Activated CD4-positive, alpha-beta T cell treated with anti-CD3 and anti-CD28 coated beads, Interleukin-2, amount 10 ng/mL, durations not matched to agents 7 days and 5 days (primary cell): Measurements from ENCODE around the gene EXD2. TPM values are rescaled to one million over a fixed set of nuclear protein-coding genes. Genes with fewer than 3 reads are reported as not detected.
"Not testable (repeated sequence)": the region's sequence is repeated elsewhere in the genome, so short reads cannot be mapped to it uniquely, and the experiment has no call there.

Experiments used
- CTCF ChIA-PET: fragments of 350-600 bp; sonication (Branson Sonifier 250); formaldehyde crosslinking; loops from one replicate; lab custom pipeline; 2021; ENCODE audit warnings: antibody characterized with exemption; lab: Charles Lee
- POLR2A ChIA-PET: fragments of 350-600 bp; sonication (Branson Sonifier 250); formaldehyde crosslinking; loops from one replicate; lab custom pipeline; 2021; ENCODE audit warnings: antibody characterized with exemption; lab: Charles Lee
- DNase-seq: peaks from one replicate; pipeline ENCODE4 v3.0.0-alpha.2; 2020
- H3K27ac Mint-ChIP-seq: one replicate; pipeline ENCODE4 v1.8.0; 2021; ENCODE audit warnings: mild to moderate bottlenecking, moderate library complexity, mixed read lengths
- H3K27me3 Mint-ChIP-seq: one replicate; pipeline ENCODE4 v1.8.0; 2021; ENCODE audit warnings: mixed read lengths
- H3K36me3 Mint-ChIP-seq: one replicate; pipeline ENCODE4 v1.8.0; 2021; ENCODE audit warnings: low read depth, mixed read lengths
- H3K4me1 Mint-ChIP-seq: one replicate; pipeline ENCODE4 v1.8.0; 2021; ENCODE audit warnings: mixed read lengths
- H3K4me3 Mint-ChIP-seq: one replicate; pipeline ENCODE4 v1.8.0; 2021; ENCODE audit warnings: mild to moderate bottlenecking, moderate library complexity, mixed read lengths
- H3K9me3 Mint-ChIP-seq: one replicate; pipeline ENCODE4 v1.8.0; 2021; ENCODE audit warnings: mixed read lengths
- total RNA-seq, 2 experiments: library from RNA; stranded (reverse); gene quantifications; one replicate each; pipeline ENCODE4 v1.2.3, GENCODE V29; 2021

Gene EXD2
- total RNA-seq, 2 experiments from 2014 or later, result 5.2 to 5.8 TPM

GRCh38 chr14:69280746-69281291 is 89.5 kb downstream of the EXD2 start:
- Mint-ChIP-seq H3K4me3 (no peak overlapping the region), H3K9me3 (no peaks in the 10 kb centered on the region)
- CTCF ChIA-PET, result no interaction called here

GRCh38 chr14:69281450-69282169 is 90.3 kb downstream of the EXD2 start:
- ChIA-PET POLR2A (no interaction called here), CTCF (no interaction called here)
- H3K4me3 Mint-ChIP-seq, result no peak overlapping the region
- no peaks in the 10 kb centered on the region for H3K36me3 Mint-ChIP-seq
- DNase-seq, result no peak
- H3K27ac Mint-ChIP-seq, result no peak overlapping the region
- H3K9me3 Mint-ChIP-seq, result no peaks in the 10 kb centered on the region
- H3K4me1 Mint-ChIP-seq, result no peaks in the 10 kb centered on the region
- H3K27me3 Mint-ChIP-seq, result peaks cover 13% of the 10 kb centered on the region

More at GRCh38 chr14:69280746-69281291, 89.5 kb downstream of the EXD2 start:
- H3K27ac Mint-ChIP-seq, result no peak overlapping the region
- H3K36me3 Mint-ChIP-seq, result no peaks in the 10 kb centered on the region
- H3K4me1 Mint-ChIP-seq, result no peaks in the 10 kb centered on the region
- no peak for DNase-seq
- POLR2A ChIA-PET, result no interaction called here
- peaks cover 16% of the 10 kb centered on the region for H3K27me3 Mint-ChIP-seq

DNA sequence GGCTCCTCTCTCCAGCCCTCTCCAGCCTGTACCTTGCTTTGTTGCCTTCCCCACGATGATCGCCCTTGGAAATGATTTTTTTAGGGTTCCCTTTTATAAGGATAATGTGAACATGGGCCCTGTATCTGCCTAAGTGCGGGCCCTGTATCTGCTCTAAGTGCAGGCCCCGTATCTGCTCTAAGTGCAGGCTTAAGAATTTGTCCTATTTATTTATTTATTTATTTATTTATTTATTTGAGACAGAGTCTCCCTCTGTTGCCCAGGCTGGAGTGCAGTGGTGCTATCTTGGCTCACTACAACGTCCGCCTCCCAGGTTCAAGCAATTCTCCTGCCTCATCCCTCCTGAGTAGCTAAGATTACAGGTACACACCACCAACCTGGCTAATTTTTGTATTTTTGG is 91.2 kb downstream of the EXD2 start:
- Mint-ChIP-seq H3K27ac (no peak overlapping the region), H3K4me3 (no peak overlapping the region), H3K36me3 (no peaks in the 10 kb centered on the region), H3K27me3 (peaks cover 10% of the 10 kb centered on the region), H3K9me3 (no peaks in the 10 kb centered on the region), H3K4me1 (no peaks in the 10 kb centered on the region)
- CTCF ChIA-PET, result no interaction called here
- POLR2A ChIA-PET, result no interaction called here
- no peak for DNase-seq

DNA sequence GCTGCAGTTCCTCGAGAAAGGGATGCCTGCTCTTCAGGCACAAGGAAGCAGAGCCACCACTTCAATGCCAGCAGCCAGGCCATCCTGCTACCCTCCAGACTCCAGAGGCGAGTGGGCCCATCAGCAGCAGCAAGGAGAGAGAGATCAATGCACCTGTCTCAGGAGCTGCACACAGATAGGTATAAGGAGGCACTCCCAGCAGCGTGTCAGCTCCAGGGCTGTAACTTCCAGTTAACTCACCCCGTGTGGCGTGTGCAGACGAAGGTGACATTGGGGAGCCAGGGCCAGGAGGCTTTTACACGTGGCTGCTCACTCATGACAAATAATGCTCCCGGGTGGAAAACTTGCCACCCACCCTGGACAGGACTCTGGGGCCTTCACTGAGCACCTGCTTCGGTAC is 92.9 kb downstream of the EXD2 start:
- DNase-seq, result no peak
- Mint-ChIP-seq H3K27ac (no peak overlapping the region), H3K27me3 (peaks cover 7% of the 10 kb centered on the region), H3K4me3 (no peak overlapping the region), H3K36me3 (no peaks in the 10 kb centered on the region), H3K4me1 (no peaks in the 10 kb centered on the region), H3K9me3 (no peaks in the 10 kb centered on the region)
- ChIA-PET CTCF (no interaction called here), POLR2A (no interaction called here)

GRCh38 chr14:69285661-69286255 is 94.5 kb downstream of the EXD2 start:
- Mint-ChIP-seq H3K27ac (no peak overlapping the region), H3K36me3 (no peaks in the 10 kb centered on the region), H3K4me3 (no peak overlapping the region), H3K4me1 (no peaks in the 10 kb centered on the region), H3K9me3 (no peaks in the 10 kb centered on the region), H3K27me3 (no peaks in the 10 kb centered on the region)
- ChIA-PET POLR2A (no interaction called here), CTCF (interaction anchor here (1.1 kb wide), 1 partner anchor 29 kb away, joined by 3 read pairs; no protein-coding TSS in a partner anchor)
- no peak for DNase-seq

DNA sequence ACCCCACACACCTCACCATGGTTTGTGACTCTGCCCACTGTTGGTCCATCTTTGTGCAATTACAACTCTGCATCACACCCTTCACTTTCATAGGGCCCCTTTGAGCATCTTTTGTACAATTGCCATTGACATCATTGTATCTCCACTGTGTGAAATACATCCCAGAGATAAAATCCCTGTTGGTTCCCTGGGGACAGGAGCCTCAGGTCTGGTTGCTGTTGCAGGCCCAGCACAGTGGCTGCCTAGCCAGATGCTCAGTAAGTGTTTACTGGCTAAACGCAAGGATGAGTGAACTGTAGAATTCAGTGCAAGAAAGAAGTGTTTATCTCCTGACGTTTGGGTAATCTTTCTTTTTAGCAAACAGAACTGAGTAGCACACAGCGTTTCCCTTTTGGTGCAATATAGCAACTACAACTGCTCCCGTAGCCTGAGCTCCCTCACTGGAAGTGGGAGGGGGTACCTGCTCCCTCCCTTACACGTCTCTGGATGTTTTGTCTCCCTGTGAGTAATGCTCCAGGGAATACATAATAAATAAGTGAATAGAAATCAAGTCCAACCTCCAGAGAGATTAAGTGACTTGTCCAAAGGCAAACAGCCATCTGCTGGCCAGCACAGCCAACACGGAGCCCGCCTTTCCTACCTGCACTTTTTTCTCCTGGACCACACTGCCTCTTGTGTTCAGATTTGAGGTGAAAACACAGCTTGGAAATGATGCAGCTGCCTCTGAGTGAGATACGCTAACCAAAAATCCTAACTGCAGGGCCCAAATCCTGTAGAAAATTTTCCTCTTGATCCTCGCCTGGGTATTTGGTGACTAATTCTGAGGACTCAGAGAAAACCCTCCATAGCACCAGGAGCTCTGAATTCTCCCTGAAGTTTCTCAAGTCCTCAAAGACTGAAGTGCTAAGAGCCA is 96.1 kb downstream of the EXD2 start:
- no peaks in the 10 kb centered on the region for H3K36me3 Mint-ChIP-seq
- H3K27ac Mint-ChIP-seq, result no peak overlapping the region
- no peak overlapping the region for H3K4me3 Mint-ChIP-seq
- no peaks in the 10 kb centered on the region for H3K27me3 Mint-ChIP-seq
- no peaks in the 10 kb centered on the region for H3K9me3 Mint-ChIP-seq
- H3K4me1 Mint-ChIP-seq, result no peaks in the 10 kb centered on the region
- POLR2A ChIA-PET, result no interaction called here
- CTCF ChIA-PET, result no interaction called here
- DNase-seq, result no peak

DNA sequence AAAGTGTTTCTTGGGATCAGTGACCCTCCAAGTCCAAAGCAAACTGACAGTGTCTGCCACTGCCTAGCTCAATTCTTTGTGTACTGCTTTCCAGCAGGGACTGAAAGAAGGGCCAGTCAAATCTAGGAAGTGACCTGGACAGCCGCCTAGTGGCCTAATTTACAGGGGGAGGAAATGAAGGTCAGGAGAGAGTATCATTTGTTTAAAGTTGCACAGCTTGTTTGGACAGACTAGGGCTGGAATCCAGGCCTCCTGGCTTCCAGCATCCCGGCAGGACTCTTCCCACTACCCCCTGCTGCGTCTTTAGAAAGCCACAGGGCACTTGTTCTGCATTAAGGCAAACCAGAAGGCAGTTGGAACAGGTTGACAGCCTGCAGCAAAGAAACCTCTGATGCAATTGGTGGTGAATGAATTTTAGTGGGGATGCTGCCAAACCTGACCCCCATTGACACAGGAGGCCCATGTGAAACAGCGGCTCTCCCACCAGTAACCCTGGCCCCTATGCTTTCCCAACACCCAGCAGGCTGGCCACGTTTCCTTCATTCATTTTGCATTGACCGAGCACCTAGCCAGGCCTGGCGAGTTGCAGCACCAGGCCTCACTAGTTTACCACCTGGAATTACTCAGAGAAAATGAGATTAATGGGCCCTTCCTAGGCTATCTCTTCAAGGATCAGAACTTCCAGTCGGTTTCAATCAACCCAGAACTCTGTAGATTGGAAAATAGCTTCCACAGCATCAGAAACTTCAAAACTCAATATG is 96.9 kb downstream of the EXD2 start:
- no peak for DNase-seq
- no peaks in the 10 kb centered on the region for H3K9me3 Mint-ChIP-seq
- no peaks in the 10 kb centered on the region for H3K4me1 Mint-ChIP-seq
- H3K27ac Mint-ChIP-seq, result no peak overlapping the region
- POLR2A ChIA-PET, result no interaction called here
- no peak overlapping the region for H3K4me3 Mint-ChIP-seq
- no peaks in the 10 kb centered on the region for H3K27me3 Mint-ChIP-seq
- CTCF ChIA-PET, result no interaction called here
- no peaks in the 10 kb centered on the region for H3K36me3 Mint-ChIP-seq

DNA sequence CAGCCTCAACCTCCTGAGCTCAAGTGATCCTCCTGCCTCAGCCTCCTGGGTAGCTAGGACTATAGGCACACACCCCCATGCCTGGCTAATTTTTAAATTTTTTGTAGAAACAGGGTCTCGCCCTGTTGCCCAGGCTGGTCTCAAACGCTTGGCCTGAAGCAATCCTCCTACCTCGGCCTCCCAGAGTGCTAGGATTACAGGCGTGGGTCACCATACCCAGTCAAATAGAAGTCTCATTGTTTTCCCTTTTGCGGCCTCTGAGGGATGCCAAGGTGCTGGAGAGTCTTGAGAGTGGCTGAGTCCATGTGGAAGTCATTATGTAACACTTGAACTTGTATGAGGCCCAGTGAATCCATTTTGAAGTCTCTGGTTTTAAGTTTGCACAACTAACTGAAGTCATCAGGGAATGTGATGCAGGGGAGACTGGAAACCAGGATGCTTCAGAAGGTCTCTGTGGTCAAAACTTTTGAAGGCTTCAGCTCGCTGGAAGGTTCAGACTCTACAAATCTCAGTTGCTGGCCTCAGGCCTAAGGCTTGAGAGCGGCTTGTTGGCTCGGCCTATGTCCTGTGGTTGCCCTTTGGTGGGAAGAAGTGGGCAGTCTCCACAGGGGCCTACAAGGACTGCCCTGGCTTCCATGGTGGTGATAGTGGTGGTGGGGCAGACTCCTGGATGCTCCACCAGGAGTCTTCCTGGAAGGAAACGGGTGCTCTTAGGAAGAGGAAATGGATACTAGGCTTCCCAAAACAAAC is 97.8 kb downstream of the EXD2 start:
- POLR2A ChIA-PET, result no interaction called here
- CTCF ChIA-PET, result interaction anchor here (1.1 kb wide), 1 partner anchor 15 kb away, joined by 4 read pairs; no protein-coding TSS in a partner anchor
- no peaks in the 10 kb centered on the region for H3K9me3 Mint-ChIP-seq

GRCh38 chr14:69289811-69290520 is 98.7 kb downstream of the EXD2 start:
- Mint-ChIP-seq H3K36me3 (no peaks in the 10 kb centered on the region), H3K27me3 (no peaks in the 10 kb centered on the region), H3K4me1 (no peaks in the 10 kb centered on the region), H3K27ac (no peak overlapping the region), H3K4me3 (no peak overlapping the region), H3K9me3 (no peaks in the 10 kb centered on the region)
- CTCF ChIA-PET, result interaction anchor here (1.1 to 1.4 kb wide), 2 partner anchors 14 to 45 kb away, joined by 3 to 4 read pairs; no protein-coding TSS in a partner anchor
- DNase-seq, result no peak
- POLR2A ChIA-PET, result no interaction called here

More for the DNA sequence above, 97.8 kb downstream of the EXD2 start:
- H3K36me3 Mint-ChIP-seq, result no peaks in the 10 kb centered on the region
- H3K27ac Mint-ChIP-seq, result no peak overlapping the region
- H3K4me1 Mint-ChIP-seq, result no peaks in the 10 kb centered on the region
- no peaks in the 10 kb centered on the region for H3K27me3 Mint-ChIP-seq
- no peak for DNase-seq
- H3K4me3 Mint-ChIP-seq, result no peak overlapping the region

DNA sequence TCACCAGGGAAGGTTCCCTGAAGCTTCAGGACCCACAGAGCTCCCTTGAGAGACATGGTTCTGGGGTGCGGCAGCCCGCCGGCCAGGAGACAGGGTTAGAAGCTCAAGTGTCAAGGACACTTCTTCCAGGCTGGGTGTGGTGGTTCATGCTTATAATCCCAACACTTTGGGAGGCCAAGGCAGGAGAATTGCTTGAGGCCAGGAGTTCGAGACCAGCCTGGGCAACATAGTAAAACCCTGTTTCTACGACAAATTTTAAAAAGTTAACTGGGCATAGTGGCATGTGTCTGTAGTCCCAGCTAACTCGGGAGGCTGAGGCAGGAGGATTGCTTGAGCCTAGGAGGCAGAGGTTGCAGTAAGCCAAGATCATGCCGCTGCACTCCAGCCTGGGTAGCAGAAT is 99.6 kb downstream of the EXD2 start:
- not testable (repeated sequence) for DNase-seq

DNA sequence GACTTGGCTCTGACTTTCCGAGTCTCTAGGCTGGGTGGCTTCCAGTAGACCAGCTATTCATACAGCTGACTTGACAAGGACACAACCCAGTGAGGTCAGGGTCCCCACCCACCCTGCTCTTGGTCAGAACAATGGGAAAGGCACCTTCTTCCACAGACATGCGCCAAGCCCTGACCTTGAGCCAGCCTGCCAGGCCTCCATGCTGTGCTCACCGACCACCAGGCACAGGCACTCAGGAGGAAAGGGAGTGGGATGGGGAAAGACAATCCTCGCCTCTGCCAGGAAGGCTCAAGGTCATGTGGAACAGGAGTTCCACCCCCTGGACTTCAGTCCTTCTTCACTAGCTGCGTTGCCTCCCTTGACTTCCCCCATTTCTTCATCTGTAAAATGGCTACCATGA is 100.1 kb downstream of the EXD2 start:
- ChIA-PET POLR2A (no interaction called here), CTCF (interaction anchor here (1.4 kb wide), 1 partner anchor 44 kb away, joined by 3 read pairs; no protein-coding TSS in a partner anchor)
- Mint-ChIP-seq H3K4me1 (no peaks in the 10 kb centered on the region), H3K4me3 (no peak overlapping the region), H3K27ac (no peak overlapping the region), H3K9me3 (no peaks in the 10 kb centered on the region), H3K36me3 (no peaks in the 10 kb centered on the region), H3K27me3 (no peaks in the 10 kb centered on the region)
- DNase-seq, result no peak

More for the DNA sequence above, 99.6 kb downstream of the EXD2 start:
- CTCF ChIA-PET, result interaction anchor here (1.4 kb wide), 1 partner anchor 44 kb away, joined by 3 read pairs; no protein-coding TSS in a partner anchor
- H3K4me1 Mint-ChIP-seq, H3K4me3 Mint-ChIP-seq, H3K9me3 Mint-ChIP-seq, H3K27ac Mint-ChIP-seq, POLR2A ChIA-PET, H3K27me3 Mint-ChIP-seq, H3K36me3 Mint-ChIP-seq: not testable (repeated sequence)
